NCI-H1436 treated with DMSO at 0.1 percent for 48 hours (cell line): Measurements from ENCODE around the gene ENDOU.
"Not testable (repeated sequence)": the region's sequence is repeated elsewhere in the genome, so short reads cannot be mapped to it uniquely, and the experiment has no call there.

Experiments used
- DNase-seq: peaks from one replicate; lab custom pipeline; 2025; lab: John Stamatoyannopoulos, UW

Gene ENDOU

DNA sequence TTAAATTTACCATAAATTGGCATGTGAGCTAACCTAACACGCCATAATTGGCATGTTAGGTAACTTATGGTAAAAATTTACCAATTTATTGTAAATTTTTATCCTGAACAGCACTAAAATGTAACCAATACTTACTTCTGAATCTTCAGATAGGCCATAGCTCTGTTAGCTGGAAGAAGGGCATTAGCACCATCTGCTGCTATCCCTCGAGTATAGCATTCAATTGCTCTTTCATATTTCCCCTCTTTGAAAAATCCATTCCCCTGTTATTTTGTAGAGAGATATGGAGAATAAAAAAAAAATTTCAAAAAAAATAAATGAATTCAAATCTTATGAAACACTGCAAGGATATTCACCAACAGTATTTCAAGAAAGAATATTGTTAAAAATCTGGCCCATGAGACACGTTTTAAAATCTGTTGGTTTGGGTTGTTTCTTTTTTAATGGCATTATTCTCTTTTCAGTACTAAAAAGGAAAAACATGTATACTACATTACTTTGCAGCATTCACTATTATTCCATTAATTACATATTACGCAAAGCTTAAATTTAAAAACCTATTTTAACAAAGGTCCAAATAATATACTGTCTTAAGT, 38.5 kb downstream of the ENDOU start:
- no peak for DNase-seq

DNA sequence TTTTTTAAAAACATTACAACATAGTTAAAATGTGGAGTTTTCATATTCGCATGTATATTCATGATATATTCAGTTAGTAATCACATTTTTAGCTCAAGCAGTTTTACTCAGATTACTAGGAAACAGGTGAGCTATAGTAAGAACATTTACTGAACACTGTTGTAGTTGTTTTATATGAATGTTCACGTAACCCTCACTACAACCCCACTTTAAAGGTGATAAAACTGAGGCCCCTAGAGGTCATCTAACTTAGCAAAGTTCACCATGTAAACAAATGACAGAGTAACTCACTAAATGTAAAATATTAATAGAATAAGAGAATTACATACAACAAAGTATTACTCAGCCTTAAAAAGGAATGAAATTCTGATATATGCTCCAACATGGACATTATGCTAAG, 45.5 kb downstream of the ENDOU start:
- no peak for DNase-seq

DNA sequence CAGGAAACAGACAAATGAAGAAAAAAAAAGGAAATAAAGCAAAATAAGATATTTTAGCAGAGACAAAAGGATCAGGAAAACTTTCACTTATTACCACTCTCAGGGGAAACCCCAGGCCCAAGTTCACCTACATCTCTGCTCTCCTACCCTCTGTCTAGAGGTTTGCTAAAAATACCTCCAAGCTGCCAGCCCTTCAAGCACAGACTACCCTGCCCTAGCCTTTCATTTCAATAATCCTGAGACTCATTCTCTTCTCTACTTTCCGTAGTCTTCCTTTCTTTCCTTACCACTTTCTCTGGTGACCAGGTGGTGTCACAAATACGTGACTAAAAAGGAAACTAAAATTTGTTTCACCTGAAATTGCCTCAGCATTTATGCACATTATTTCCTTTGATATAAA, 53.2 kb downstream of the ENDOU start:
- DNase-seq, result no peak

DNA sequence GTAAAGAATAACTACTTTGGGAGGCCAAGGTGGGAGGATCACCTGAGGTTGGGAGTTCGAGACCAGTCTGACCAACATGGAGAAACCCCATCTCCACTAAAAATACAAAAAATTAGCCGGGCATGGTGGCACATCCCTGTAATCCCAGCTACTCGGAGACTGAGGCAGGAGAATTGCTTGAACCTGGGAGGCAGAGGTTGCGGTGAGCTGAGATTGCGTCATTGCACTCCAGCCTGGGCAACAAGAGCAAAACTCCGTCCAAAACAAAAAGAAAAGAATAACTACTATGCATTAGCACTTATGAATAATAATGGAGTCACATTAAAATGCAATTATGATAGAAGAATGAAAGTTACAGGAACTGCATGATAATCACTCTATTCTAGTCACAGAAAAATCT, 57.4 kb downstream of the ENDOU start:
- DNase-seq, result not testable (repeated sequence)
